HL-60 (cell line): ENCODE measurements around the gene CDK6.

Source experiments
- DNase-seq, 2 experiments: peaks; one replicate each; pipeline ENCODE4 v3.0.0-alpha.2; 2010 to 2020; ENCODE audit warnings: low read depth in 1 of 2, low spot score in 1 of 2
- H3K27ac ChIP-seq: fragments of 250-450 bp; sonication (Bioruptor Pico); replicated peaks from 2 replicates; pipeline ENCODE4 v1.5.1; 2020; ENCODE audit warnings: mild to moderate bottlenecking, moderate library complexity
- H3K27me3 ChIP-seq: fragments of 250-450 bp; sonication (Bioruptor Pico); 2 replicates; pipeline ENCODE4 v1.5.1; 2021; ENCODE audit warnings: mild to moderate bottlenecking, moderate library complexity; ENCODE audit not compliant: insufficient read depth, poor library complexity, severe bottlenecking
- H3K4me3 ChIP-seq: replicated peaks from 2 replicates; pipeline ENCODE4 v1.5.1; 2011; ENCODE audit warnings: mild to moderate bottlenecking, control low read depth, low read length; ENCODE audit not compliant: insufficient read depth
- GABPA ChIP-seq: IDR thresholded peaks from 2 replicates; pipeline ENCODE4 v1.6.1; 2012; ENCODE audit warnings: low read depth
- POLR2AphosphoS5 ChIP-seq: IDR thresholded peaks from 2 replicates; pipeline ENCODE4 v1.6.1; 2012; ENCODE audit warnings: low read depth
- SPI1 ChIP-seq: IDR thresholded peaks from 2 replicates; pipeline ENCODE4 v1.6.1; 2012; ENCODE audit warnings: low read depth, mild to moderate bottlenecking, borderline replicate concordance
- TF ChIP-seq, protein P1 (sequence below): IDR thresholded peaks from 2 replicates; pipeline ENCODE4 v1.6.1; 2012; ENCODE audit warnings: low read depth; ENCODE audit not compliant: insufficient replicate concordance
- TF ChIP-seq, protein P2 (sequence below): IDR thresholded peaks from one replicate; pipeline ENCODE4 v1.5.1; 2011; ENCODE audit warnings: low read length, control low read depth, inconsistent platforms; ENCODE audit not compliant: insufficient read depth

Gene CDK6

DNA sequence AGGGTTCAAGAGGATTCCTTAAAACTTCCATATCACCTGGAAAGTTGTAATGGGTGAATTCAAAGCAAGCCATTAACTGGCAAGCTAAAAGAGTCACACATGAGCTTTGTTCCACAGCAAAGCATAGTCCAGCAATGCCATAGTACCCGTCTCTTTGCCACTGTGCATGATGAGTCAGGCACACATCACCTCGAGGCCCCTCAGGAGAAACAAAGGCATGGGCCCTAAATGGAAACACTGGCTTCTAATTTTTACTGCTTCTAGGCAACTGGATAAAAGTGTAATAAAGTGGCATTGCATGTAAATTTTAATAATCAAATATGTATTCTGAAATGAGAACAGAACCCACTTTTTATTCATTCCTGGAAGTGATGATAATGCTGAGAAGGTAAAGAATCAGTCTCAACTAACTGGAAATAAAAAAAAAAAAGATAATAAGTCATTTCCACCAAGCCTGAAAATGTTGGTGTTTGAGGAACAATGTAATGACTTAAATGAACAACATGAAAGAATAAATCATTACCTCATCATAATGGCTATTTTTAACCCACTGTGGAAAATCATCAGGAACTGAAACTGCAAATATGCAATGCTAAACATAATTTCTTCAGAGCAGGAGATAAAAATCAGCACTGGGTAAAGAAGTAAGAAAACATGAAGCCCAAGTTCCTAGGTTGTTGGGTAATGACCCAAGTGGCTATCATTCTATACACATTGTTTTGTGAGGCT lies 104.9 kb downstream of the CDK6 start:
- TF ChIP-seq POLR2AphosphoS5 (no peak), SPI1 (no peak), GABPA (no peak)
- TF ChIP-seq, protein P1, sequence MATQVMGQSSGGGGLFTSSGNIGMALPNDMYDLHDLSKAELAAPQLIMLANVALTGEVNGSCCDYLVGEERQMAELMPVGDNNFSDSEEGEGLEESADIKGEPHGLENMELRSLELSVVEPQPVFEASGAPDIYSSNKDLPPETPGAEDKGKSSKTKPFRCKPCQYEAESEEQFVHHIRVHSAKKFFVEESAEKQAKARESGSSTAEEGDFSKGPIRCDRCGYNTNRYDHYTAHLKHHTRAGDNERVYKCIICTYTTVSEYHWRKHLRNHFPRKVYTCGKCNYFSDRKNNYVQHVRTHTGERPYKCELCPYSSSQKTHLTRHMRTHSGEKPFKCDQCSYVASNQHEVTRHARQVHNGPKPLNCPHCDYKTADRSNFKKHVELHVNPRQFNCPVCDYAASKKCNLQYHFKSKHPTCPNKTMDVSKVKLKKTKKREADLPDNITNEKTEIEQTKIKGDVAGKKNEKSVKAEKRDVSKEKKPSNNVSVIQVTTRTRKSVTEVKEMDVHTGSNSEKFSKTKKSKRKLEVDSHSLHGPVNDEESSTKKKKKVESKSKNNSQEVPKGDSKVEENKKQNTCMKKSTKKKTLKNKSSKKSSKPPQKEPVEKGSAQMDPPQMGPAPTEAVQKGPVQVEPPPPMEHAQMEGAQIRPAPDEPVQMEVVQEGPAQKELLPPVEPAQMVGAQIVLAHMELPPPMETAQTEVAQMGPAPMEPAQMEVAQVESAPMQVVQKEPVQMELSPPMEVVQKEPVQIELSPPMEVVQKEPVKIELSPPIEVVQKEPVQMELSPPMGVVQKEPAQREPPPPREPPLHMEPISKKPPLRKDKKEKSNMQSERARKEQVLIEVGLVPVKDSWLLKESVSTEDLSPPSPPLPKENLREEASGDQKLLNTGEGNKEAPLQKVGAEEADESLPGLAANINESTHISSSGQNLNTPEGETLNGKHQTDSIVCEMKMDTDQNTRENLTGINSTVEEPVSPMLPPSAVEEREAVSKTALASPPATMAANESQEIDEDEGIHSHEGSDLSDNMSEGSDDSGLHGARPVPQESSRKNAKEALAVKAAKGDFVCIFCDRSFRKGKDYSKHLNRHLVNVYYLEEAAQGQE: no peak
- TF ChIP-seq, protein P2, sequence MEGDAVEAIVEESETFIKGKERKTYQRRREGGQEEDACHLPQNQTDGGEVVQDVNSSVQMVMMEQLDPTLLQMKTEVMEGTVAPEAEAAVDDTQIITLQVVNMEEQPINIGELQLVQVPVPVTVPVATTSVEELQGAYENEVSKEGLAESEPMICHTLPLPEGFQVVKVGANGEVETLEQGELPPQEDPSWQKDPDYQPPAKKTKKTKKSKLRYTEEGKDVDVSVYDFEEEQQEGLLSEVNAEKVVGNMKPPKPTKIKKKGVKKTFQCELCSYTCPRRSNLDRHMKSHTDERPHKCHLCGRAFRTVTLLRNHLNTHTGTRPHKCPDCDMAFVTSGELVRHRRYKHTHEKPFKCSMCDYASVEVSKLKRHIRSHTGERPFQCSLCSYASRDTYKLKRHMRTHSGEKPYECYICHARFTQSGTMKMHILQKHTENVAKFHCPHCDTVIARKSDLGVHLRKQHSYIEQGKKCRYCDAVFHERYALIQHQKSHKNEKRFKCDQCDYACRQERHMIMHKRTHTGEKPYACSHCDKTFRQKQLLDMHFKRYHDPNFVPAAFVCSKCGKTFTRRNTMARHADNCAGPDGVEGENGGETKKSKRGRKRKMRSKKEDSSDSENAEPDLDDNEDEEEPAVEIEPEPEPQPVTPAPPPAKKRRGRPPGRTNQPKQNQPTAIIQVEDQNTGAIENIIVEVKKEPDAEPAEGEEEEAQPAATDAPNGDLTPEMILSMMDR: no peak
- peak in 1 of 2 experiments; percentile 35 for DNase-seq
- H3K27ac ChIP-seq: no peak overlapping the region
- no peak overlapping the region for H3K4me3 ChIP-seq
- no peaks in the 10 kb centered on the region for H3K27me3 ChIP-seq

DNA sequence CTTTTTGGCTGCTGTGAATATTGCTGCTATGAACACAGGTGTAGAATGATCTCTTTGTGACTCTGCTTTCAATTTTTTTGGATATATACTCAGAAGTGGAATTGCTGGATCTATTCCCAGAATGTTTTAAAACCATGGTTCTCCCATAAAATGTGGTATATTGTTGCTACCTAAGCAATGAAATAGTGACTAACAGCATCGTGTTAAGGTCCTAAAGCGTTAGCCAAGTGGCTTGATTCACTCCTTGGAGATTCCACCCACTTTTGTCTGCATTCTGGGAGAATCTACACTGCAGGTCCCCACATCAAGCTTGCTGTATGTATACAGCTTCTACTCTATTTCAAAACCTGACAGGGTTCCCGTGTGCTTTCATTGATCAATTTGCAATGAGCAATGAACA lies 105.6 kb downstream of the CDK6 start:
- TF ChIP-seq, protein P2: no peak
- no peak overlapping the region for H3K27ac ChIP-seq

DNA sequence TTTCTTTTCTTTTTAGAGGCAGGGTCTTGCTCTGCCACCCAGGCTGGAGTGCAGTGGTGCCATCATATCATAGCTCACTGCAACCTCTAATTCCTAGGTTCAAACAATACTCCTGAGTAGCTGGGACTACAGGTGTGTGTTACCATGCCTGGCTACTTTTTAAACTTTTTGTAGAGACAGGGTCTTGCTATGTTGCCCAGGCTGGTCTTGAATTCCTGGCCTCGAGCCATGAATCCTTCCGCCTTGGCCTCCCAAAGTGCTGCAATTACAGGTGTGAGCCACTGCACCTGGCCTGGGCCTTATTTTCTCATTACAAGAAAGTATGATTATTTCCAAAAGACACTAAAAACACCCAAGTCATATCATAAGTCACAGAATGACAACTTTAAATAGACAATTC lies 106.6 kb downstream of the CDK6 start:
- Histone ChIP-seq H3K27ac (no peak overlapping the region), H3K4me3 (no peak overlapping the region), H3K27me3 (no peaks in the 10 kb centered on the region)
- no peak for DNase-seq
- TF ChIP-seq SPI1: no peak
- TF ChIP-seq, protein P2: no peak
- TF ChIP-seq, protein P1: no peak
- no peak for TF ChIP-seq POLR2AphosphoS5
- TF ChIP-seq GABPA: no peak

More for the DNA sequence above, 105.6 kb downstream of the CDK6 start:
- Histone ChIP-seq H3K27me3 (no peaks in the 10 kb centered on the region), H3K4me3 (no peak overlapping the region)
- DNase-seq: no peak

DNA sequence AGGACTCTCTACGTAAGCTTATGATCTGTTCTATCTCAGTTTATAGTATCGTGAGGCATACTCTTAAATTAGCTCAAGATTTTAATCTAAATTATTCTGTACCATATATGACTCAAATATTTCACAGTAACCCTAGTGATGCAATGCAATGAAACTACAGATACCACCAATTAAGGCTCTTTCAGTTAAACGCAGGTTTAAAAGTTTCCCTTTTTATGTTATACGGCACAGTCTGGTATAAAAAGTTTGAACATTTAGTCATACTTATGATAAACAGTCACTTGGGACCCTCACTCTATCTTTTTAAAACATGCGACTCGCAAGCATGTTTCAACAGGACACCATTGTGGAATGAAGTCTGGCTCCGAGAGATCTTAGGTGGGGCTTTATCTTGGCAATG lies 107.2 kb downstream of the CDK6 start:
- Histone ChIP-seq H3K27ac (no peak overlapping the region), H3K27me3 (no peaks in the 10 kb centered on the region), H3K4me3 (no peak overlapping the region)
- TF ChIP-seq POLR2AphosphoS5: no peak
- no peak for TF ChIP-seq GABPA
- TF ChIP-seq, protein P1: no peak
- TF ChIP-seq SPI1: no peak
- TF ChIP-seq, protein P2: no peak
- no peak for DNase-seq
